SK-MEL-5 (cell line): ENCODE results near the gene NKAP. TPM values are rescaled to one million over a fixed set of nuclear protein-coding genes. Genes with fewer than 3 reads are reported as not detected.
"Not testable (repeated sequence)": the region's sequence is repeated elsewhere in the genome, so short reads cannot be mapped to it uniquely, and the experiment has no call there.

Experiments
- DNase-seq: peaks from one replicate; pipeline ENCODE4 v3.0.0-alpha.2; 2016; ENCODE audit warnings: low read depth, low spot score
- in situ Hi-C: cut with HindIII; loops from 2 replicates; pipeline ENCODE4 v1.10.0; 2016; ENCODE audit warnings: low sequenced_read_pairs, high pct_unique_total_duplicates, low pct_unique_long_range_greater_than_20kb
- total RNA-seq: library from RNA; depleted of rRNA; stranded (reverse); fragments of >200 nt; shearing (Covaris generic); gene quantifications from 2 replicates; pipeline ENCODE4 v1.2.3, GENCODE V29; 2014

NKAP gene
- total RNA-seq, 1 experiment from 2014 or later = 4.7 TPM

DNA sequence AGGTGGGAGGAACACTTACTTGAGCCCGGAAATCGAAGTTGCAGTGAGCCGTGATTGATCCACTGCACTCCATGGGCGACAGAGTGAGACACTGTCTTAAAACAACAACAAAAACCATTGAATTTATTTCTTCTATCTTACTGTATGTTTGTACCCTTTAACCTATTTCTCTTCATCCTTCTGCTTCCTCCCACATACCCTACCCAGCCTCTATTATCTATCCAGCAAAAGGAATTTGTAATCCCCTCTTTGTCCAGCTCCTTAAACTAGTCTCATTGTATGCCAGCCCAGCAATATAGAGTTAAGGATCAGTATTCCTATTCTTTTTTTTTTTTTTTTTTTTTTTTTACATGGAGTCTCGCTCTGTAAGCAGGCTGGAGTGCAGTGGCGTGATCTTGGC is 1.9 kb upstream of the NKAP start:
- in situ Hi-C loops = no loop called here
- no peak for DNase-seq

DNA sequence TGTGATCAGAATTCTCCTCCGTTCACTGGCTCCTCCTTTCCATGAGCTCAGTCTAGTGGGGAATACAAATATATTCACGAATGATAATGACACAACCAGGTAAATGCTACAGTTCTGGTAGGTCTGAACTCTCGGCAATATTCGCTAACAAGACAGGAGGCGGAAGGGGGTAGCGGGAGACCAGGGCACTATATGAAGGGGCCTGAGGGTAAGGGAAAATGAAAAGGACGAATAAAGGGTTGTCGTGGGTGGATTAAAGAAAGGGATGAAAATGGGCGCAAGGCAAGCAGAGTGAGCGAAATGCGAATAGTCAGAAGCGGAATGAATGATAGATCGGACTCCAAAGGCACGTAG is 743 bp downstream of the NKAP start:
- in situ Hi-C loops = no loop called here
- peak; percentile 0 for DNase-seq

- in situ Hi-C loops = no loop called here
- DNase-seq = no peak
Measured at GRCh38 chrX:119942173-119942819, 1.3 kb downstream of the NKAP start.

- DNase-seq = no peak
- in situ Hi-C loops = no loop called here
Measured at GRCh38 chrX:119941336-119941735, 2.2 kb downstream of the NKAP start.

DNA sequence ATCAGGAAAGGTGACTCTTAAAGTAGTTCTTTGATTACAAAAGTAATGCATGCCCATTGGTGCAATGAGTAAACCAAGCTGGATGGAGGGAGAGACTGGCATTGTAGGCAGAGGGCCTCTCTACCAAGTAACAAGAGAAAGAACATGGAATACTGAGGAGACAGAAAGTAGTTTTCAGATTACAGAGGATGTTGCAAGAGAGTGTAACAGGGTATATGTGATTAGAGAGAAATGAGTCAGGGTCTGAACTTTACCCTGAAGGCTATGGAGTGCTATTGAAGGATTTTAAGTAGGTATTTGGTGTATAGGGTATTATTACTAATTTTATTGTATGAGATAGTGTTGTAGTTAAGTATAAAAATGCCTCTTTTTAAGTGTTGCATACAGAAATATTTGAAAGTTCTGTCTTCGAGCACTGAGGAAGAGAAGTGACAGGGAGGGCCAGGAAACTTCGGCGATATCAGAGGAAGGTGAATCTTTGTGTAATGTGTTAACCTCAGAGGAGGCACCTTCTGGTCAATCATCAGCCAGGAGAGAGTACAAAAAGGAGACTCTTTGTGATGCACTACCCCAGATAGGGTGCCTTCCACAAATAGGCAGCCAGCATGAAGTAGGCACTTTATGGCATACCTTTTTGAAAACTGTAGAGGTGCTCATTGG is 8.2 kb downstream of the NKAP start:
- in situ Hi-C loops = no loop called here
- no peak for DNase-seq

DNA sequence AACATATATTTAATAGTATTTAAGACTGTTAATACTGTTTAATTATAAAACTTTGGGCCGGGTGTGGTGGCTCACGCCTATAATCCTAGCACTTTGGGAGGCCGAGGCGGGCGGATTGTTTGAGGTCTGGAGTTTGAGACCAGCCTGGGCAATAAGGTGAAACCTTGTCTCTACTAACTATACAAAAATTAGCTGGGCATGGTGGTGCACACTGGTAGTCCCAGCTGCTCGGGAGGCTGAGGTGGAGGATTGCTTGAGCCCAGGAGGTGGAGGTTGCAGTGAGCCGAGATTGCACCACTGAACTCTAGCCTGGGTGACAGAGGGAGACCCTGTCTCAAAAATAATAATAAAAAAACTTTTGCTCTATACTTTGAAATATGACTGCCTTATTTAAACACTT is 21.2 kb downstream of the NKAP start:
- in situ Hi-C loops, DNase-seq: not testable (repeated sequence)

DNA sequence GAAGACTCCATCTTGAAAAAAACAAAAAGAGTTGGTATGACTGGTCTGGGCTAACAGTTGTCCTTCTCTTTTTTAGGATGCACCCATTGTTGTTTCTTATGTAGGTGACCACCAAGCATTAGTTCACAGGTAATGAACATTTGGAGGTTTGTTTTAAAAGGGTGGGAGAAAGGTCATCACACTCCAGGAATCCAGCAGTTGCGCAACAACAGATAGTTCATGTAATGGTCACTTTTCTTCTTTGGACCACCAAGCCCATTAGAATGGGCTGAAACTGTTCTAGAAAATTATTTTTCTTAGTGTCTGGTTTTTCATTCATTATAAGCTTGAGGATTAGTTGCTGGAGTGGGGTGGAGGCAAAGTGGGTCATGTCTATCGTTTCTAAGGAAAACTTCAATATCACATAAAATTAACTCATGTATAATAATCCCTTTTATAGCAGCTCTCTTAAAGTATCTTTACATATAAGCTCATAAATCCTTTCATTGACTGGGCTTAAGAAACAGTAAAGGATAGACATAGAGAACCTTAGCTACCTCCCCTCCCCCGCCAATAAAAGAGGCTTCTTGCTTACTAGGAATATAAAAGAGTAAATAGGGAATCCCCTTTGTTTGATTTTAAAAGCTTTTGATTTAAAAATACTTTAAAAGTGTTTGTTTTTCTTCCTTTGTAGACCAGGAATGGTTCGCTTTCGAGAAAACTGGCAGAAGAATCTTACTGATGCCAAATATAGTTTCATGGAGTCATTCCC is 23.5 kb downstream of the NKAP start:
- no peak for DNase-seq
- in situ Hi-C loops = no loop called here

- in situ Hi-C loops = no loop called here
- no peak for DNase-seq
Measured at GRCh38 chrX:119917877-119918276, 25.7 kb downstream of the NKAP start.

- no peak for DNase-seq
- in situ Hi-C loops = no loop called here
Measured at GRCh38 chrX:119916310-119916709, 27.2 kb downstream of the NKAP start.

- no peak for DNase-seq
- in situ Hi-C loops = no loop called here
Measured at GRCh38 chrX:119900976-119901375, 42.6 kb downstream of the NKAP start.

- no peak for DNase-seq
- in situ Hi-C loops = no loop called here
Measured at GRCh38 chrX:119899125-119899524, 44.4 kb downstream of the NKAP start.

GRCh38 chrX:119895843-119896326 is 47.7 kb downstream of the NKAP start, which contains the start of gene AKAP14:
AKAP14 (plus strand) TSS chrX:119895893; CDS start chrX:119903224, 7,331 bp downstream.
- in situ Hi-C loops = no loop called here
- DNase-seq = peak; percentile 22

- DNase-seq, in situ Hi-C loops: not testable (repeated sequence)
Measured at GRCh38 chrX:119891961-119892692, 51.4 kb downstream of the NKAP start.

GRCh38 chrX:119890626-119891025 is 52.9 kb downstream of the NKAP start:
- in situ Hi-C loops, DNase-seq: not testable (repeated sequence)

GRCh38 chrX:119887721-119888425 is 55.7 kb downstream of the NKAP start:
- in situ Hi-C loops = no loop called here
- DNase-seq = peak; percentile 82

GRCh38 chrX:119885554-119886428 is 57.8 kb downstream of the NKAP start:
- peak; percentile 44 for DNase-seq
- in situ Hi-C loops = no loop called here
